ENCODE results near the gene LRRC8D. TPM values are rescaled to one million over a fixed set of nuclear protein-coding genes. Genes with fewer than 3 reads are reported as not detected.
"Not testable (repeated sequence)": the region's sequence is repeated elsewhere in the genome, so short reads cannot be mapped to it uniquely, and the experiment has no call there.

LRRC8D gene
- total and polyA plus RNA-seq, 11 donors: 2.1 to 16.5 (median 8.0) TPM

- Histone ChIP-seq H3K27ac (no peak overlapping the region), H3K27me3 (no peaks in the 10 kb centered on the region), H3K4me3 (no peak overlapping the region), H3K9me3 (peaks cover 0 to 8% (median 3%) of the 10 kb centered on the region in 12 donors), H3K4me1 (peaks cover 0 to 25% (median 4%) of the 10 kb centered on the region in 12 donors), H3K36me3 (peaks cover 0 to 2% (median 0%) of the 10 kb centered on the region in 9 donors)
- TF ChIP-seq POLR2A (IDR thresholded peaks at IDR 0.05): no peak
- no peak for TF ChIP-seq CTCF (IDR thresholded peaks at IDR 0.05)
- ATAC-seq (peak in 1 of 4 donors; percentile 36), DNase-seq (no peak)
- intact Hi-C loops (cut with DNase I): no loop called here
- WGBS, 4 donors: 58 to 86% (median 66%) methylated on average over 1 of the region's 1 CpG
Measured at GRCh38 chr1:89918794-89919155, 97.9 kb downstream of the LRRC8D start.

- intact Hi-C loops (cut with DNase I): no loop called here
- Histone ChIP-seq H3K27ac (no peak overlapping the region), H3K36me3 (peaks cover 0 to 5% (median 0%) of the 10 kb centered on the region in 9 donors), H3K27me3 (no peaks in the 10 kb centered on the region), H3K9me3 (peaks cover 0 to 12% (median 3%) of the 10 kb centered on the region in 12 donors), H3K4me1 (peaks cover 0 to 25% (median 4%) of the 10 kb centered on the region in 12 donors), H3K4me3 (no peak overlapping the region)
- DNase-seq (no peak), ATAC-seq (no peak)
- TF ChIP-seq POLR2A (IDR thresholded peaks at IDR 0.05): no peak
- no peak for TF ChIP-seq CTCF (IDR thresholded peaks at IDR 0.05)
Measured at GRCh38 chr1:89919174-89919573, 98.3 kb downstream of the LRRC8D start.

DNA sequence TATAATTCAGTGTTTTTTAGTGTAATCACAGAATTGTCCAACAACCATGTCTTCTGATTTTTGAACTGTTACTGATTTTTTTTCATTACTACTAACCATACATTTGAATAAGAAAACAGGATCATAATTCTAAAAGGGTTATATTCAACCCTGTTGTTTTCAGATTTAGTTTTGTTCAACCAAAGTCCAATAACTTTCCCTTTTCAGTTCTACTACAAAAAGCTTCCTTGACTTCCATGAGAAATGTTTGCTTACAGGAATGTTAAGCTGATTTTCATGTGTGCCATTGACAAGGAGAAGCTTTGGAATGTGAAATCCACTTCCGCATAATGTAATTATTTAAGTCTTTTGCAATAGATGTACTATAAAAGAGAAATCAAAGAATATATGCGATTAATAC, 102.1 kb downstream of the LRRC8D start:
- peaks cover 0 to 21% (median 4%) of the 10 kb centered on the region in 12 donors for H3K4me1 ChIP-seq
- no peaks in the 10 kb centered on the region for H3K27me3 ChIP-seq
- ATAC-seq (no peak), DNase-seq (no peak)
- H3K36me3 ChIP-seq: peaks cover 0 to 10% (median 0%) of the 10 kb centered on the region in 9 donors
- 95 to 99% (median 97%) methylated on average over 2 of the region's 2 CpGs for WGBS, 4 donors
- TF ChIP-seq CTCF (IDR thresholded peaks at IDR 0.05) (no peak), POLR2A (IDR thresholded peaks at IDR 0.05) (no peak)
- H3K27ac ChIP-seq: no peak overlapping the region
- intact Hi-C loops (cut with DNase I): loop anchor here in 1 of 10 donors (10.0 kb wide), 1 partner anchor 62 kb away; no protein-coding TSS in a partner anchor
- H3K9me3 ChIP-seq: peaks cover 0 to 16% (median 3%) of the 10 kb centered on the region in 12 donors
- H3K4me3 ChIP-seq: no peak overlapping the region

GRCh38 chr1:89923517-89923916, 102.7 kb downstream of the LRRC8D start:
- H3K27ac ChIP-seq: no peak overlapping the region

DNA sequence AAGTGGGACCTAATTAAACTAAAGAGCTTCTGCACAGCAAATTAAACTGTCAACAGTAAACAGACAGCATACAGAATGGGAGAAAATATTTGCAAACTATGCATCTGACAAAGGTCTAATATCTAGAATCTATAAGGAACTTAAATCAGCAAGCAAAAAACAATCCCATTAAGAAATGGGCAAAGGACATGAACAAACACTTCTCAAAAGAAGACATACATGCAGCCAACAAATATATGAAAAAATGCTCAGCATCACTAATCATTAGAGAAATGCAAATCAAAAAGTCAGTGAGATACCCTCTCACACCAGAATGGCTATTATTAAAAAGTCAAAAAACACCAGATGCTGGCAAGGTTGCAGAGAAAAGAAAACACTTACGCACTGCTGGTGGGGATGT, 103.2 kb downstream of the LRRC8D start:
- intact Hi-C loops (cut with DNase I): loop anchor here in 1 of 10 donors (10.0 kb wide), 1 partner anchor 61 kb away; no protein-coding TSS in a partner anchor
- H3K4me1 ChIP-seq: peaks cover 0 to 16% (median 1%) of the 10 kb centered on the region in 12 donors
- peaks cover 0 to 10% (median 0%) of the 10 kb centered on the region in 9 donors for H3K36me3 ChIP-seq
- 97 to 100% (median 100%) methylated on average over 1 of the region's 1 CpG for WGBS, 4 donors
- not testable (repeated sequence) for H3K4me3 ChIP-seq, H3K27me3 ChIP-seq, H3K27ac ChIP-seq, DNase-seq, ATAC-seq
- H3K9me3 ChIP-seq: peaks cover 0 to 16% (median 3%) of the 10 kb centered on the region in 12 donors

More at GRCh38 chr1:89923517-89923916, 102.7 kb downstream of the LRRC8D start:
- Histone ChIP-seq H3K4me1 (peaks cover 0 to 16% (median 4%) of the 10 kb centered on the region in 12 donors), H3K27me3 (no peaks in the 10 kb centered on the region), H3K36me3 (peaks cover 0 to 10% (median 0%) of the 10 kb centered on the region in 9 donors), H3K9me3 (peaks cover 0 to 16% (median 3%) of the 10 kb centered on the region in 12 donors), H3K4me3 (no peak overlapping the region)
- TF ChIP-seq CTCF (IDR thresholded peaks at IDR 0.05) (no peak), POLR2A (IDR thresholded peaks at IDR 0.05) (no peak)
- WGBS, 4 donors: 94 to 98% (median 97%) methylated on average over 3 of the region's 3 CpGs
- ATAC-seq (no peak), DNase-seq (no peak)
- intact Hi-C loops (cut with DNase I): loop anchor here in 1 of 10 donors (10.0 kb wide), 1 partner anchor 61 kb away; no protein-coding TSS in a partner anchor

Data from heart left ventricle (tissue), 16 donors.